Rectal smooth muscle tissue (tissue), 1 donor: ENCODE measurements around the gene FGFRL1.
A peak's percentile ranks its signal among the peaks of the same experiment; 100 is the strongest.
"Not testable (repeated sequence)": the region's sequence is repeated elsewhere in the genome, so short reads cannot be mapped to it uniquely, and the experiment has no call there.

Experiments
- H3K27ac ChIP-seq: one replicate; pipeline ENCODE4 v1.7.0; 2013; ENCODE audit warnings: low read depth, low read length, inconsistent platforms
- H3K27me3 ChIP-seq: one replicate; pipeline ENCODE4 v1.7.0; 2013; ENCODE audit warnings: low read length; ENCODE audit not compliant: control insufficient read depth, insufficient read depth
- H3K36me3 ChIP-seq: one replicate; pipeline ENCODE4 v1.7.0; 2013; ENCODE audit warnings: low read length; ENCODE audit not compliant: control insufficient read depth, insufficient read depth
- H3K4me1 ChIP-seq: one replicate; pipeline ENCODE4 v1.7.0; 2013; ENCODE audit warnings: low read length; ENCODE audit not compliant: control insufficient read depth, insufficient read depth
- H3K4me3 ChIP-seq: one replicate; pipeline ENCODE4 v1.7.0; 2013; ENCODE audit warnings: low read length
- H3K9ac ChIP-seq: one replicate; pipeline ENCODE4 v1.7.0; 2013; ENCODE audit warnings: low read length

Gene FGFRL1

DNA sequence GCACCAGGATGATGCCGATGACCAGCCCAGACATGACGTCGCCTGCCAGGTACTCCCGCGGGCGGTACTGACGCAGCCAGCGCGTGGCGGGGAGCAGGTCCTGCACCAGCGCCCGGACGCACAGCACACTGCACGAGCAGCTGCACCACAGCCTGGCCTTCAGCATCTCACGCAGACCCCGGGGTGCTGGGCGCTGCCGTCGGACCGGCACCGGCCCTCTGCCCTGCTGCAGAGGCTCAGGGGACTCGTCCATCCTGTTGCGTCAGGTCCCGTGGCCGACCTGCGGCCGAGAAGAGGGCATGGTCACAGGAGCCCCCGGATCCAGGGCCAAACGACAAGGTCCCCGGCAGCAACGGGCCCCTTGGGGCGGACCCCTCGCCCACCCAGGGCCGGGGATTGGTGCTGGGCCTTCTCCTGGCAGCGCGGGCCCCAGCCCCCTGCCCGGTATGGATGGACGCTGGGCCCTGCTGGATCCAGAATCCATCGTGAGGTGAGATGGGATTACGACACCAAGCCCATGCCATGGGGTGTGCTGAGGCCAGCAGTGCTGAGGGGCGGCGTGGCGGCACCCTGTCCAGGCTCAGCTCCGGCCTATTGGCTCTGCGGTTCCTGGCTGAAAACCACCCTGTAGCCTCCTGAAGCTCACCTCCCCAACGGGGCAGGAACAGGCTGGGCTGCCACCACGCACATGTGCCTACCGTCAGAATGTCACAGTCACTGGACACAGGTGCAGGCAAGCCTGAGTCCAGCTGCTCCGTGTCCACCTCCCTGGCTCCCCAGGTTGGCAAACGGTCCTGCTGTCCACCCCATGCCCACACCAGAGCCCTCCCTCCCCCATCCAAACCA is 19.8 kb upstream of the FGFRL1 start:
- H3K4me1 ChIP-seq: peaks cover 4% of the 10 kb centered on the region
- H3K27me3 ChIP-seq: peaks cover 6% of the 10 kb centered on the region
- no peak overlapping the region for H3K4me3 ChIP-seq
- H3K9ac ChIP-seq: no peak overlapping the region
- H3K27ac ChIP-seq: no peak overlapping the region
- H3K36me3 ChIP-seq: peaks cover 5% of the 10 kb centered on the region

GRCh38 chr4:992297-993110 is 18.9 kb upstream of the FGFRL1 start:
- peaks cover 2% of the 10 kb centered on the region for H3K4me1 ChIP-seq
- H3K36me3 ChIP-seq: peaks cover 5% of the 10 kb centered on the region
- H3K9ac ChIP-seq: no peak overlapping the region
- H3K27ac ChIP-seq: no peak overlapping the region
- peak overlapping the region; percentile 37 for H3K4me3 ChIP-seq
- H3K27me3 ChIP-seq: peaks cover 9% of the 10 kb centered on the region

- Histone ChIP-seq H3K27me3 (peaks cover 17% of the 10 kb centered on the region), H3K27ac (no peak within 1 kb of the TSS), H3K4me3 (peak within 1 kb of the TSS; percentile 37), H3K36me3 (peaks cover 5% of the 10 kb centered on the region), H3K9ac (no peak within 1 kb of the TSS), H3K4me1 (no peaks in the 10 kb centered on the region)
These were observed 18.1 kb upstream of the FGFRL1 start, which contains the start of gene SLC26A1 for GRCh38 chr4:993111-994029. Gene SLC26A1, minus strand, starts transcription at chr4:993404. Its CDS starts 1,701 bp downstream, at chr4:991703.

DNA sequence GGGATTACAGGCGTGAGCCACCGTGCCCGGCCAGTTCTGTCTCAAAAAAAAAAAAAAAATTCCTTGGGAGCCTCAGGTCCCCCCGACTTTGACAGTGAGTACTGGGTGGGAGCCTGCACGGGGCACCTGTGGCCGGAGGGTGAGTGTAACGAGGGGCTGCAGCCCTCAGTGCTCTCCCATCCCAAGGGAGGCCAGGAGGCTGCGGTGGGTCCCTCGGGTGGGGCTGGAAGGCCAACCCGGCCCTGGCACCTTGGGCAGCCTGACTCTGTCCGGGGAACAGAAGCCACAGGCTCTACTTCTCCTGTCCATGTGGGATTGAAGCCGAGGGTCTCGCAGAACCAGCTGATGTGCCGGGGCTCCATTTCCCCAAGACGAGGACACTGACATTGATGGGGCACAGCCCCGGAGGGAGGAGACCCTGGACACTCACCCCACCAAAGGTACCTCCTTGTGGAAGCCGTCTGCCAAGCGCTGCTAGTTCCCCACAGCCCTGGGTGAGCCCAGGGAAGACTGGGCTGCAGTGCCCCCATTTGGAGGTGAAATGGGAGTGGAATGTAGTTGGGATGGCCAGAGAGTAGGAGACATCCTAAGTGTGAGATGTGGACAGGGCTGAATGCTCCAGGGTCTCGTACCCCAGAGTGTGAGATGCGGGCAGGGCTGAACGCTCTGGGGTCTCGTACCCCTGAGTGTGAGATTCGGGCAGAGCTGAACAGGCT is 16.0 kb upstream of the FGFRL1 start:
- Histone ChIP-seq H3K4me1 (no peaks in the 10 kb centered on the region), H3K27ac (no peak overlapping the region), H3K27me3 (peaks cover 25% of the 10 kb centered on the region), H3K9ac (no peak overlapping the region), H3K36me3 (peaks cover 2% of the 10 kb centered on the region), H3K4me3 (no peak overlapping the region)

DNA sequence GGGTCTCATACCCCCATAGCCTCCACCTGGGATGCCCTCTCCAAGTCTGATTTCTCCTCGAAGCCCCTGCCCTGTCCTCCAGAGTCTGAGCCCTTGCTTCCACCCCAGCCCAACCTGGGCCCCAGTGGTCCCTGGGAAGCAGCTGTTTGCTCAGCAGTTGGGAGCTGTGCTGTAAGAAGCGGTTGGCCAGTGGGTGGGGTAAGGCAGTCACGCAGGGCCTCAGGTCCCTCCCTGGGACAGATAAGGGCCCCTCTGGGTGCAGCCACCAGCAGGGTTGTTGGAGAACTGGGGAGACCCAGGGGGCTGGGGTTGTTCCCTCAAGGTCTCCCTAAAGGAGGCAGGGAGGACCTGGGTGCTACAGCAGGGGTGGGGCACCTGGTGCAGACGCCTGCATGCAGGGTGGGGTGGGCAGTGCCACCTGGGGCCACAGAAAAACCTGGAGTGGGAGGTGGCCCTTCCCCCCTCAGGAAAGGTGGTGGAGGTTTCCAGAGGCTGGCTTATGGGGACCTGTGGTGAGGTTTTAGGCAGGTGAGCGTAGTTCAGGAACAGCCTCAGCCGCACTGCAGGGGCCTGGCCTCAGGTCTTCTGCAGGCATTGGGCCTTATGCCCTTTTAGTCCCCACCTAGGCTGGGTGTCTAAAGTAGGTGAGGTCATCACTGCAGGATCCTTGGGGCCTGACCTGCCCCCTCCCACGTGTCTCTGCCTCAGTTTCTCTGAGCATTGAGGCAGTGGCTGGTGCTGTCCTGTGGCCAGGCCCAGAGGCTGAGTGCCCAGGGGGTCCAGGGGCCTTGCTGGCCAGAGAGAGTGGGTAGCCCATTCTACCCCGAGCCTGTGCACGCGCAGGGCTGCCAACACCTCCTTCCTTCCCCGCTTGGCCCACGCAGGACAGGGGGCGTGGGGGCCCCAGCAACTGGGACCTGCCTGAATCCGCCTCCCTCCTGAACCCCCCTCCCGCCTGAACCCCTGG is 15.1 kb upstream of the FGFRL1 start:
- H3K4me3 ChIP-seq: no peak overlapping the region
- no peaks in the 10 kb centered on the region for H3K4me1 ChIP-seq
- H3K36me3 ChIP-seq: no peaks in the 10 kb centered on the region
- no peak overlapping the region for H3K9ac ChIP-seq
- peaks cover 32% of the 10 kb centered on the region for H3K27me3 ChIP-seq
- no peak overlapping the region for H3K27ac ChIP-seq

DNA sequence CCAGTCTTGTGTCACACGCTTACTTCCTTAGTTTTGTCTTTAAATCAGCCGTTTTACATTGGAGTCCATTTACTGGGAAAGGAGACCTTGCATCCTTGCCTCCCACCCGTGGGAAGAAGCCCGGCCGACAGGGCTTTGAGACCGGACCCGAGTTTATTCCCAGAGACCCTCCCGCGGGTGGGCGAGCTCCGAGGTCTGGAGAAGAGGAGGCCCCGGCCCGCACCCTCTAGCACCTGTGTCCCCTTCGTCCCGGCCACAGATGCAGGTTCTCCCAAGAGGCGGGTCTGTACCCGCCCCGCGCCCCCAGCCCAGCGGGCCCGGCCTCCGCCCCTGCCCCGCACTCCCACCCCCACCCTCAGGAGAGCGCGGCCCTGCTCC is 14.4 kb upstream of the FGFRL1 start:
- H3K4me1 ChIP-seq: no peaks in the 10 kb centered on the region
- peaks cover 39% of the 10 kb centered on the region for H3K27me3 ChIP-seq
- H3K36me3 ChIP-seq: no peaks in the 10 kb centered on the region
- no peak overlapping the region for H3K4me3 ChIP-seq
- no peak overlapping the region for H3K9ac ChIP-seq
- no peak overlapping the region for H3K27ac ChIP-seq

GRCh38 chr4:997375-998071 is 13.9 kb upstream of the FGFRL1 start:
- Histone ChIP-seq H3K27me3 (peaks cover 42% of the 10 kb centered on the region), H3K27ac (no peak overlapping the region), H3K4me3 (peak overlapping the region; percentile 32), H3K4me1 (no peaks in the 10 kb centered on the region), H3K9ac (no peak overlapping the region), H3K36me3 (no peaks in the 10 kb centered on the region)

GRCh38 chr4:998096-998691 is 13.2 kb upstream of the FGFRL1 start:
- no peak overlapping the region for H3K9ac ChIP-seq
- no peaks in the 10 kb centered on the region for H3K36me3 ChIP-seq
- H3K4me3 ChIP-seq: no peak overlapping the region
- peaks cover 42% of the 10 kb centered on the region for H3K27me3 ChIP-seq
- no peak overlapping the region for H3K27ac ChIP-seq
- no peaks in the 10 kb centered on the region for H3K4me1 ChIP-seq

DNA sequence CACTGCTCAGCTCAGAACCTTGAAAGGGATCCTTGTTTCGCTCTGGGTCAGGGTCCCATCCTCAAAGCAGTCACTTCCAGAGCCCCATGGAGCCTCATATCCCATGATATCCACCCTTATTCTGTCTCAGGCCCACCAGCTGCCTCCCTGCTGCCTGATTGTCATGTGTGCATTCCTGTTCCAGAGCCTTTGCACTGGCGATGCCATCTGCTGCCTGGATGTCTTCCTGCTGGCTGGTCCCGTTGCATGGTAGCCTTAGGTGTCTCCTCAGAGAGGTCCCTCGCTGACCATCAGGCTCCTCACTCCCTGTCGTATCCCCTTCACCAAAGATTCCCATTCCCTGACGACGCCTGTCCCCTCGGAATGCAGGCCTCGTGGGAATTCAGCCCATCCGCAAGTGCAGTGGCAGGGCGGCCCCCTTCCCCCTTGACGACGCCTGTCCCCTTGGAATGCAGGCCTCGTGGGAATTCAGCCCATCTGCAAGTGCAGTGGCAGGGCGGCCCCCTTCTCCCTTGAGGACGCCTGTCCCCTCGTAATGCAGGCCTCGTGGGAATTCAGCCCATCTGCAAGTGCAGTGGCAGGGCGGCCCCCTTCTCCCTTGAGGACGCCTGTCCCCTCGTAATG is 12.1 kb upstream of the FGFRL1 start:
- H3K4me3 ChIP-seq, H3K27ac ChIP-seq, H3K36me3 ChIP-seq, H3K9ac ChIP-seq, H3K4me1 ChIP-seq: not testable (repeated sequence)
- peaks cover 45% of the 10 kb centered on the region for H3K27me3 ChIP-seq

DNA sequence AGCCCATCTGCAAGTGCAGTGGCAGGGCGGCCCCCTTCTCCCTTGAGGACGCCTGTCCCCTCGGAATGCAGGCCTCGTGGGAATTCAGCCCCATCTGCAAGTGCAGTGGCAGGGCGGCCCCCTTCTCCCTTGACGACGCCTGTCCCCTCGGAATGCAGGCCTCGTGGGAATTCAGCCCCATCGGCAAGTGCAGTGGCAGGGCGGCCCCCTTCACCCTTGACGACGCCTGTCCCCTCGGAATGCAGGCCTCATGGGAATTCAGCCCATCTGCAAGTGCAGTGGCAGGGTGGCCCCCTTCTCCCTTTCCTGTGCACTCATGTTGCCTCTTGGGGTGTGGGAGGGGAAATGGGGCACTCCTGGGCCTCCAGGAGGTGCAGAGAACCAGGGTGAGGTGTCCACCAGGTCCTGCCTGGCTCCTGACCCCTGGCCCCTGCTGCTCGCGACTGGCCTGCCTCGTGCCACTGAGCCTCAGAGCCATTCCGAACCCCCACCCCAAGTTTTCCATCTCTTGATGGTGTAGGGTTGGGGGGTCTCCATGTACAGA is 11.5 kb upstream of the FGFRL1 start:
- Histone ChIP-seq H3K36me3 (no peaks in the 10 kb centered on the region), H3K9ac (no peak overlapping the region), H3K27ac (no peak overlapping the region), H3K27me3 (peaks cover 50% of the 10 kb centered on the region), H3K4me1 (no peaks in the 10 kb centered on the region), H3K4me3 (no peak overlapping the region)
